Fibroblast of pulmonary artery (primary cell): Measurements from ENCODE around the gene CACNA2D4.

Experiments
- DNase-seq: peaks from one replicate; pipeline ENCODE4 v3.0.0-alpha.2; 2010; ENCODE audit warnings: low read depth
- H3K4me3 ChIP-seq: replicated peaks from 2 replicates; pipeline ENCODE4 v1.5.1; 2011; ENCODE audit warnings: low read depth, mild to moderate bottlenecking, control low read depth, low read length, moderate library complexity
- TF ChIP-seq, protein P1 (sequence below): IDR thresholded peaks from 2 replicates; pipeline ENCODE4 v1.5.1; 2011; ENCODE audit warnings: mild to moderate bottlenecking, control low read depth, low read length, inconsistent platforms; ENCODE audit errors: missing control alignments

The CACNA2D4 gene

DNA sequence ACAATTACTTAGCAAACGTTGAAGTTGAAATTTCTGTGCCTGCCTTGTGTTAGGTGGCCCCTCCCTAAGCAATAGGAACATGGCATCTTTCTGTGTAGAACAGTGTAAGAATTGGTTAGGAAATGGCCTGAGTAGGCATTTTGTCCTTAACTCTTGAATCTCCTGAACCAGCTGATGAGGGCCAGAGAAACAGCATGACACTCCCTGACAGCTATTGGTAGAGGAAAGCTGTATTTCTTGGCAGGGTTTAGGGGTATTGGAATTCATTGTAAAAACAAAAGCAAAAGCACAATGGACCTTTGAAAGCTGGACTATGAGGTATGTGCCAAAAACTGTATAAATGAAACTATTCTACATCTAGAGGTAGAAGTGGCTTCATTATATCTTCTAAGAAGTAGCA is 138.7 kb downstream of the CACNA2D4 start:
- peak; percentile 89 for DNase-seq
- TF ChIP-seq, protein P1, sequence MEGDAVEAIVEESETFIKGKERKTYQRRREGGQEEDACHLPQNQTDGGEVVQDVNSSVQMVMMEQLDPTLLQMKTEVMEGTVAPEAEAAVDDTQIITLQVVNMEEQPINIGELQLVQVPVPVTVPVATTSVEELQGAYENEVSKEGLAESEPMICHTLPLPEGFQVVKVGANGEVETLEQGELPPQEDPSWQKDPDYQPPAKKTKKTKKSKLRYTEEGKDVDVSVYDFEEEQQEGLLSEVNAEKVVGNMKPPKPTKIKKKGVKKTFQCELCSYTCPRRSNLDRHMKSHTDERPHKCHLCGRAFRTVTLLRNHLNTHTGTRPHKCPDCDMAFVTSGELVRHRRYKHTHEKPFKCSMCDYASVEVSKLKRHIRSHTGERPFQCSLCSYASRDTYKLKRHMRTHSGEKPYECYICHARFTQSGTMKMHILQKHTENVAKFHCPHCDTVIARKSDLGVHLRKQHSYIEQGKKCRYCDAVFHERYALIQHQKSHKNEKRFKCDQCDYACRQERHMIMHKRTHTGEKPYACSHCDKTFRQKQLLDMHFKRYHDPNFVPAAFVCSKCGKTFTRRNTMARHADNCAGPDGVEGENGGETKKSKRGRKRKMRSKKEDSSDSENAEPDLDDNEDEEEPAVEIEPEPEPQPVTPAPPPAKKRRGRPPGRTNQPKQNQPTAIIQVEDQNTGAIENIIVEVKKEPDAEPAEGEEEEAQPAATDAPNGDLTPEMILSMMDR, result no peak
- H3K4me3 ChIP-seq, result no peak overlapping the region

GRCh38 chr12:1778911-1779310 is 139.5 kb downstream of the CACNA2D4 start:
- no peak overlapping the region for H3K4me3 ChIP-seq
- TF ChIP-seq, protein P1, result no peak
- DNase-seq, result peak; percentile 74

DNA sequence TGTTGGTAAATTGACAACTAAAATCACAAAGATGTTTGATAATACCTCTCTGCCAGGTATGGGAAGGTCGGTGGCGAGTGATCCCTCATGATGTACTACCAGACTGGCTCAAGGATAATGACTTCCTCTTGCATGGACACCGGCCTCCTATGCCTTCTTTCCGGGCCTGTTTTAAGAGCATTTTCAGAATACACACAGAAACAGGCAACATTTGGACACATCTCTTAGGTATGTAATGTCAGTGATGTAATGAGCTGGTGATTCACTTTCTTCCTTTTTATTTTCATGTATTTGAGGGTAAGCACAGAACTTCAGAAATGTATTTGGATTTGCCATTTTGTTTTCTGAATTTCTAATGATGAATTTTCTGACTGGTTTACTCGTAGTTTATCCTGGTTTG is 140.7 kb downstream of the CACNA2D4 start:
- DNase-seq, result peak; percentile 80
- TF ChIP-seq, protein P1, result no peak
- no peak overlapping the region for H3K4me3 ChIP-seq

DNA sequence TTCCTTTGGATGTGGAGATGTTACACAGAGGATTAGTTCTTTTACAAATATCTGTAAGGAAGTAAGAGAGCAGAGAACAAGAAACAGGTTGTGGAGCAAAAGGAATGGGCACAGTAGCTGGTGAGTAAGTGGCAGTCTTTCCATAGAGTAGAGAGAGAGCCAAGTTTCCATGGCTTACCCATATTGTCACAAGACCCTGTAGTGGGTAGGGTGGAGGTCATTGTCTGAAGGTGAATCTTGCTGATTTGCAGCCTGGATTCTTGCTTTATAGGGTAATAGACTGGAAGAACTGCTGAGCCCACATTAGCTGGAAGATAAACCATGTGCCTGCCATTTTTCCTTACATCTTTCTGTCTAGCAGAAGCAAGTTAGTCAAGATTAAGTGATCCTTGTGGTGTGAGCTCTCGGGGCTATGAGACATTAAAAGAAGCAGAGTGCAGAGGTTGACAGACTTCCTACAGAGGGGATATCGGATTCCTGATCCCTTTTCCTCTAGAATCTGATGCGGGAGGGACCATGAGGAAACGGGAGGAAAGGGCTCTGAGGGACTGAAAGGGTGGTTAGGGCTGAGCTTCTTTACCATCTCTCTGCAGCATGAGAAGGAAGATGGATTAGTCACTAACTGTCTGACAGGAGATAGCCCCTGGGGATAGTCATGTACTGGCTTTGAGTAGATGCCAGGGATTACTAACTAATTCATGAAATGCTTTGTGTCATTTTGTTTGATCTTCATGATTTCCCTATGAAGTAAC is 142.1 kb downstream of the CACNA2D4 start:
- TF ChIP-seq, protein P1, result no peak
- DNase-seq, result peak; percentile 62
- no peak overlapping the region for H3K4me3 ChIP-seq

DNA sequence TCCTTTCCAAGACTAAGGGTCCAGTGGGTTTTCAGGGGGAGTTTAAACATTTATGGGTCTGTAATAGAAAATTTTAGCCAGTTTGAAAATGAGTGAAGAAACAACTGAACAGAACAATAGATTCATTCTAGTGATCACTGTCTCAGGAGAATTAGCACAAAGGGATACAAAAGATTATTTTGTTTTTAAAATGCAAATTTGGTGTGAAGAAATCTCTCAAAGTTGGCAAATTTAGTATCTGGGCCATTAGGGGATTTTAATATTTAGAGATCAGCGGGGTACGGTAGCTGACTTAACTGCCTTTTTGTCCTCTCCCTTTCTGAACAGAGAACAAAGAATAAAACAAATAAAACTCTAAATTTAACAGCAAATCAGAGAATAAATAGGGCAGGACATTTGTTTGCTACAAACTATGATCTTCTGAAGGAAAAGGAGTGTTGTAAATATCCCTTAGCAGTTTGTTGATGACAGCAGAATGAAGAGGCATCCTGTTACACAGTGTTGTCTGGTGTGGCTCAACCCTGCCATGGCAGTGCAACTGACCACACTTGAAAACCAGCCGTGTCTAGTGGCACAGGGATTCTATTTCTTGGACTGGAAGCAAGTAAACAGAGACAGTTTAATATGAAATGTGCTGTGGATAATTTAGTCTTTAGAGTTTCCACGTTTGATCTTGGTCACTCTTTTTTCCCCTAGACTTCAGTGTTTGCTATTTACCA is 144.4 kb downstream of the CACNA2D4 start:
- no peak for DNase-seq
- TF ChIP-seq, protein P1, result no peak
- H3K4me3 ChIP-seq, result no peak overlapping the region

GRCh38 chr12:1769809-1770494 is 148.5 kb downstream of the CACNA2D4 start:
- DNase-seq, result no peak
- TF ChIP-seq, protein P1, result no peak
- no peak overlapping the region for H3K4me3 ChIP-seq
